H1 (cell line): ENCODE results near the gene E2F2.

Source experiments
- POLR2AphosphoS5 ChIP-seq: IDR thresholded peaks from 2 replicates; pipeline ENCODE4 v1.6.1; 2011; ENCODE audit warnings: low read depth, low read length
- USF2 ChIP-seq: IDR thresholded peaks from 2 replicates; pipeline ENCODE4 v1.6.1; 2011; ENCODE audit warnings: low read length, improper control_type of control experiment
- TF ChIP-seq, protein P1 (sequence below): IDR thresholded peaks from 2 replicates; pipeline ENCODE4 v1.6.1; 2012; ENCODE audit warnings: inconsistent platforms

GRCh38 chr1:23473037-23473800, 57.8 kb downstream of the E2F2 start:
- TF ChIP-seq, protein P1, sequence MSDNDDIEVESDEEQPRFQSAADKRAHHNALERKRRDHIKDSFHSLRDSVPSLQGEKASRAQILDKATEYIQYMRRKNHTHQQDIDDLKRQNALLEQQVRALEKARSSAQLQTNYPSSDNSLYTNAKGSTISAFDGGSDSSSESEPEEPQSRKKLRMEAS = no peak
- TF ChIP-seq USF2 = no peak
- no peak for TF ChIP-seq POLR2AphosphoS5
